GM21447 (cell line): ENCODE measurements around the gene EP400.
A peak's percentile ranks its signal among the peaks of the same experiment; 100 is the strongest.

Experiments used
- ATAC-seq: cut with Tn5 transposase; IDR thresholded peaks from one replicate; pipeline ENCODE4 v1.9.1; 2021; ENCODE audit not compliant: unreplicated experiment

EP400 gene

DNA sequence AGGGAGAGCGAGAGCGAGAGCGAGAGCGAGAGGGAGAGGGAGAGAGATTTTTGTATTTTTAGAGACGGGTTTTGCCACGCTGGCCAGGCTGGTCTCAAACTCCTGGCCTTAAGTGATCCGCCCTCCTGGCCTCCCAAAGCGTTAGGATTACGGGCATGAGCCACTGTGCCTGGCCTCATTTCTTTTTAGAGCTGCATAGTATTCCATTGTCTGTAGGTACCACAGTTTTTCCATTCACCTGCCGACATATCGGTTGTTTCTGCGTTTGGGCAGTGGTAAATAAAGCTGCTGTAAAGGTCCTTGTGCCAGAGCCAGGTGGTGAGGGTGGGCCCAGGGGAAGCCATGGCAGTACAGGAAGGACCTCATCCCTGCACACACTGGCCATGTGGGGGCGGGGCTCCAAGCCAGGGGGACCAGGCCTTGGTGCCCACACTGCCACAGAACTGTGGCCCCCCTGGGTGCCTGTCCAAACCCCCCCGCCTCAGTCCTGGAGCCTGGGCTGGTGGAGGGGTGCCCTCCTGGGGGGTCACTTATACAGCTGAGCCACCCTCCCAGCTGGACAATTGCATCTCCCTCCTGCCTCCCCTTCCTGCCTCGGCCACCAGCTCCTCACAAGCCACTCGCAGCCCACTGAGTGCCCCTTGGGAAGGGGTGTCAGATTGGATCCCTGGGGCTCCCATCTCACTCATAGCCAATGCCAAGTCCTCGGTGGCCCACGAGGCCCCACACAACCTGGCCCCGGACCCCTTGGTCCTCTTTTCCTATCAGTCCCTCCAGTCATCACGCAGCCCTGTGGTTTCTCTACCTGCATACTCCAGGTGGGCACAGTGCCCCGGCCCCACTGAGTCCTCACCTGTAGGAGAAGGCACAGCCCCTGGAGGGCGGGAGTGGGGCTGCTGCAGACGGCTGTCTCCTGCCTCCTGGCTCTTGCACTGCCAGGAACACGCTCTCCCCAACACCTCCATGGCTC is 22.3 kb upstream of the EP400 start:
- ATAC-seq = no peak

DNA sequence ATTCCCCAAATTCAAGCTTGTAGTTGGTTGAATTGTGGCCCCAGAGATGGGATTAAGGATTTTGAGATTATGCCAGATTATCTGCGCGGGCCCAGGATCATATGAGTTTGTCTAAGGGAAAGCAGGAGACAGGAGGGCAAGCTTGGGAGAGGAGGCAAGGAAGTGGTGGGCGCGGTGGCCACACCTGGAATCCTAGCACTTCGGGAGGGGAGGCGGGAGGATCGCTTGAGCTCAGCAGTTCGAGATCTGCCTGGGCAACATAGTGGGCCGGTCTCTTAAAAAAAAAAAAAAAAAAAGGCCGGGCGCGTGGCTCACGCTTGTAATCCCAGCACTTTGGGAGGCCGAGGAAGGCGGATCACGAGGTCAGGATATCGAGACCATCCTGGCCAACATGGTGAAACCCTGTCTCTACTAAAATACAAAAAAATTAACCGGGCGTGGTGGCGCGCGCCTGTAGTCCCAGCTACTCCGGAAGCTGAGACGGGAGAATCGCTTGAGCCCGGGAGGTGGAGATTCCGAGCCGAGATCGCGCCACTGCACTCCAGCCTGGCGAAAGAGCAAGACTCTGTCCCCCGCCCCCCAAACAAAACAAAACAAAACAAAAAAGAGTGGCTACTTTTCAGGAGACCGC is 21.5 kb upstream of the EP400 start:
- peak; percentile 4 for ATAC-seq

DNA sequence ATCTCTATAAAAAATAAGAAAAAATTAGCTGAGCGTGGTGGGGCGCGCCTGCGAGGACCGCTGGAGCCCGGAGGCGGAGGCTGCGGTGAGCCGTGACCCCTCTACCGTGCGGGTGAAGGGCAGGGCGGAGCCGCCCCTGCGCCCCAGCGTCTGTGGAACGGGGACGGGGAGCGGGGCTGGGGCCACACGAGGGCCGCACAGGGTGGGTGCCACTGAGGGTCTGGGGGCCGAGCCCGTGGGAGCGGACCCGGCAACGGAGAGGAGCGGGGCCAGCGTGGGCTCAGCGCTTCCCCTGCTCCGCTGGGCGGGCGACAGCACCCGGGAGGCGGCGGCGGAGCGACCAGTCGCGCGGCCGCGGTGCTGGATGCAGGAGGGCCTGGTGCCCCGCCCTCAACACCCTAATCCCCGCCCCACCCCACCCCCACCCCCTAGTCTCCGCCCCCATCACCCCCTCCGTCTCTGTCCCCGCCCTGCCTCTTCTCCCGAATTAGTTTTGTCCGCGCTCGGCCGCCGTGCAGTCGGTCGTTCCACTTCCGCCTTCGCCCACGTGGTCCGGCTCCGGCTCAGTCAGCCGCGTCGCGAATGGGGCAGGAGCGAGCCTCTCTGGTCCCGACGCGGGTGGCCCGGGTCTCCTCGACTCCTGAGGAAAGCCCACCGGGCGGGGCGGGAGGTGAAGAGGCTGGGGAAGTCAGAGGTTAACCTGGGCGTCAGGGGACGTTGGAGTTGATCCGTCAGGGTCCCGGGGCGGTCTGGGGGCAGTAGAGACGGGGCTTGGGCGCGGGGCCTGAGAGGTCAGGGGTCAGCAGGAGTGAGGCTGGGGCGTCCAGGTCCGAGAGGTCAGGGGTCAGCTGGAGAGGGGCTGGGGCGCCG is 20.8 kb upstream of the EP400 start, which contains the start of gene PUS1:
Gene PUS1, plus strand, starts transcription at position 566 of the 870 bp plus-strand sequence. CDS start 447 bp downstream, outside the sequence.
- ATAC-seq = peak; percentile 49

DNA sequence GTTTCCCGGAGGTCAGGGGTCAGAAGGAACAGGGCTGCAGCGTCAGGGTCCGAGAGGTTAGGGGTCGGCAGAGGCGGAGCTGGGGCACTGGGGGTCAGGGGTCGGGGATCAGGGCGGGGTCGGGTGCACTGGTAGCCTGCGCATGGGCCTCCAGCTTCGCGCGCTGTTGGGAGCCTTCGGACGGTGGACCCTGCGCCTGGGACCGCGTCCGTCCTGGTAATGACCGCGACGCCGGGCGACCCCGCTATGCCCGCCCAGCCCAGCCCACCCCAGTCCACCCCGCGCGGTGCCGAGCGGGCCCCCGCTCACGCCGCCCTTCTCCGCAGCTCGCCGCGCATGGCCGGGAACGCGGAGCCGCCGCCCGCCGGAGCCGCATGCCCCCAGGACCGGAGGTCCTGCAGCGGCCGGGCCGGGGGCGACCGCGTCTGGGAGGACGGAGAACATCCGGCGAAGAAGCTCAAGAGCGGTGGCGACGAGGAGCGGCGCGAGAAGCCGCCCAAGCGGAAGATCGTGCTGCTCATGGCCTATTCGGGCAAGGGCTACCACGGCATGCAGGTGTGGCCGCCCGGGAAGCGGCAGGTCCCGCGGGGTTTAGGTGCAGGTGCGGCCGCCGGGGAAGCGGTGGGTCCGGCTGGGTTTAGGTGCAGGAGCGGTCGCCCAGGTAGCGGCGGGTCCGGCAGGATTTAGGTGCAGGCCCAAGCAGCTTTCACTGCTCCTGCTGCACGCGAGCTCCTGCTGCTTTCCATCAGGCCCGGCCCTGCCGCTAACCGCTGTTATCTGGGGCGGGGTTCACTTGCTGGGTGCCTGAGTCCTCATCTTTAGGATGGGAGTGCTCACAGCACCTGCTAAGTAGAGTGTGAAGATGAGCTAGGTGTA is 19.9 kb upstream of the EP400 start:
- peak; percentile 23 for ATAC-seq

DNA sequence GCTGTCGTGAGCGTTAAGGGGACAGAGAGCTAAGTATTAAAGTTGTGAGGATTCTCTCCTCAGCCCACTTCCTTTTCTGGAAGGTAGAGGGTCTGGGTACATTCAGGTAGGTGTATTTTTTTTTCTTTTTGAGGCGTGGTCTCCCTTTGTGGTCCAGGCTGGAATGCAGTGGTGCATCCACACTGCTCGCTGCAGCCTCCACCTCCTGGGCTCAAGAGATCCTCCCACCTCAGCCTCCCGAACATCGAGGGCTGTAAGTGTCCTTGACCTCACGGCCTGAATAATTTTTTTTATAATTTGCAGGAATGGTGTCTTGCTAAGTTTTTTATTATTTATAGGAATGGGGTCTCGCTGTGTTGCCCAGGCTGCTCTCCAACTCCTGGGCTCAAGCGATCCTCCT is 19.2 kb upstream of the EP400 start:
- no peak for ATAC-seq

DNA sequence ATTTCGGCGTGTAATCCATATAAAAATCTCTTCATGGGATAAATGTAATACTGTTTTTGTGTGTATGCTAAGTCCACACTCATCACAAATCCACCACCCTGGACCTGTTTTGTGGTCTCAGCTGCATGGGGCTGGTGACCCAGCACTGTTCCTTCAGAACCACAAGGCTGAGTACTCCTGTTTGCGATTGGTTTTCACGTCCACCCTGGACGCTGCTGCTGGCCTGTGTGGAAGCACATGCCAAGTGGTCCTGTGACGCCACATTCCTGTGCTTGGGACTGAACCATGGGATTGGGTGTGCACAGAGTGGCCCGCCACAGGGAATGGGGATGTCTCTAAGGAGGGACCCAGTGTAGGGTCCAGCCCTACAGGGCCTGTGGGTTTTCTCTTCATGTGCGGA is 16.4 kb upstream of the EP400 start:
- no peak for ATAC-seq

DNA sequence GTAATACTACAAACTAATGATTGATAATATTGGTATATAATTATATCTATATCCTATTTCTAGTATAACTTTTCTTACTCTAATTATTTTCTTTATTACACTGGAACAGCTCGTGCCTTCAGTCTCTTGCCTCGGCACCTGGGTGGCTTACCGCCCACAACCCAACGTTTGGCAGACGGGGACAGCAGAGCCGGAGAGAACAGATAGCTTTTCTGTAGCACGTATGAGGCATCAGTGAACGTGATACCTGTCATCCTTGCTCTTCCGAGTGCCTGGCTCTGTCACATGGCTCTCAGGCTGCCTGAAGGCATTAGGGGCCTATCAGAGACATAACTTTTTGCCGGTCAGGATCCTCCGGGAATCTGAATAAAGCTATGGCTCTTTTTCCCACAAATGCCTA is 15.2 kb upstream of the EP400 start:
- ATAC-seq = no peak

DNA sequence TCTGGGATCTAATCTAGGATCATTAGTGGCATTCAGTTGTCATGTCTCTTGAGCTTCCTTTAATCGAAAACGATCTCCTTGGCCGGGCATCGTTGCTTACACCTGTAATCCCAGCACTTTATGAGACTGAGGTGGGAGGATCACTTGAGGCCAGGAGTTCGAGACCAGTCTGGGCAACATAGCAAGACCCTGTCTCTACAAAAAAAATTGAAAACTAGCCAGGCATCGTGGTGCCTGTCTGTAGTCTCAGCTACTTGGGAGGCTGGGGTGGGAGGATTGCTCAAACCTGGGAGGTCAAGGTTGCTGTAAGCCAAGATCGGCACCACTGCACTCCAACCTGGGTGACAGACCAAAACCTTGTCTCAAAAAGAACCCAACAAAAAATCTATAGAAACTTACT is 11.7 kb upstream of the EP400 start:
- ATAC-seq = no peak

DNA sequence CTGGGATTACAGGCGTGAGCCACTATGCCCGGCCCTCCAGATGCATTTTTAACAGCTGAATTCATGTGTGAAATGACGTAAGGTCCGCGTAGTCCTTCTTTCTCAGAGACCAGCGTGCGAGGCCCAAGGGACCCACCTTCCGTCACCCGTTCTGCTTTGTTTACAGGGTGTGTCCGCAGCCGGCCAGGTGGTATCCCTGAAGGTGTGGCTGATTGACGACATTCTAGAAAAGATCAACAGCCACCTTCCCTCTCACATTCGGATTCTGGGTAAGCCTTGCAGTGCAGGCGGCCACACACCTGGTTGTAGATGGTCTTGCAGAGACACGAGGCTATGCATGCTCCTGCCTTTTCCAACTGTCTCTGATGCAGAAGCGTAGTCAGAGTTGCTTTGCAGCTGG is 10.7 kb upstream of the EP400 start:
- no peak for ATAC-seq

DNA sequence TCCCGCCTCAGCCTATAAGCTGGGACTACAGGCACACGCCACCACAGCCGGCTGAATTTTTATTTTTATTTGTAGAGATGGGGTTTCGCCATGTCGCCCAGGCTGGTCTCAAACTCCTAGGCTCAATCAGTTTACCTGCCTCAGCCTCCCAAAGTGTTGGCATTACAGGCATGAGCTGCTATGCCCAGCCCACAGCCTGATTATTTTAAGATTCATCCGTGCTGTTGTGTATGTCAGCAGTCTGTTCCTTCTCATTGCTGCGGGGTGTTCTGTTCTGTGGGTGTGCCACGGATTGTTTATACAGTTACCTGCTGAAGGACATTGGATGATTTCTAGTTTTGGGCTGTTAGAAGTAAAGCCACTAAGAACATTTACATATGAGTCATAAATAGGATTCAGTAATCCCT is 9.6 kb upstream of the EP400 start:
- no peak for ATAC-seq

DNA sequence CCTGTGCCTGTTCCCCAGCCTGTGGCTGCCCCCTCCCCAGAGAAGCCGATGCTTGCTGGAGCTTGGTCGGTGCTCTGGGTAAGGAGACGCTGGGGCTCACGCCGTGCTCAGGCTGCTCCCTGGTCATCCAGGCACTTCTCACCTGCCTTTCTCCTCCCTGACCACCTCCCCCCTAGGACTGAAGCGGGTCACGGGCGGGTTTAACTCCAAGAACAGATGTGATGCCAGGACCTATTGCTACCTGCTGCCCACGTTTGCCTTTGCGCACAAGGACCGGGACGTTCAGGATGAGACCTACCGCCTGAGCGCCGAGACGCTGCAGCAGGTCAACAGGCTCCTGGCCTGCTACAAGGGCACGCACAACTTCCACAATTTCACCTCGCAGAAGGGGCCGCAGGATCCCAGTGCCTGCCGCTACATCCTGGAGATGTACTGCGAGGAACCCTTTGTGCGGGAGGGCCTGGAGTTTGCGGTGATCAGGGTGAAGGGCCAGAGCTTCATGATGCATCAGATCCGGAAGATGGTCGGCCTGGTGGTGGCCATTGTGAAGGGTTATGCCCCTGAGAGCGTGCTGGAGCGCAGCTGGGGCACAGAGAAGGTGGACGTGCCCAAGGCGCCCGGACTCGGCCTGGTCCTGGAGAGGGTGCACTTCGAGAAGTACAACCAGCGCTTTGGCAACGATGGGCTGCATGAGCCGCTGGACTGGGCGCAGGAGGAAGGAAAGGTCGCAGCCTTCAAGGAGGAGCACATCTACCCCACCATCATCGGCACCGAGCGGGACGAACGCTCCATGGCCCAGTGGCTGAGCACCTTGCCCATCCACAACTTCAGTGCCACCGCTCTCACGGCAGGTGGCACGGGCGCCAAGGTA is 8.4 kb upstream of the EP400 start:
- no peak for ATAC-seq

DNA sequence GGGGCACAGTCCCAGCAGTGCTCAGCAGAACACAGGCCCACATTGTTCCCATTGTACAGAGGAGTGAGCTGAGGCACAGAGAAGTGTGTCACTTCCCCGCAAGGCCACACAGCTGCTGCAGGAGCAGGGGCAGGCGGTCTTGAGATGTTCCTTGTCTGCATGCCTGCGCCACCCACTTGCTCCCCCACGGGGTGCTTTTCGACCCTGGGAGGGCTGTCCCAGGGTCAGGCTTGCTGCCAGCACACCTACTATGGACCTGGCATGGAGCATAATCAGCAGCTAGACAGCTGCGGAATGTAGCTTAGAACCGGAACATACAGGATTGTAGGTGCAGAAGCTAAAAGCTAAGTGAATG is 7.8 kb upstream of the EP400 start:
- no peak for ATAC-seq

DNA sequence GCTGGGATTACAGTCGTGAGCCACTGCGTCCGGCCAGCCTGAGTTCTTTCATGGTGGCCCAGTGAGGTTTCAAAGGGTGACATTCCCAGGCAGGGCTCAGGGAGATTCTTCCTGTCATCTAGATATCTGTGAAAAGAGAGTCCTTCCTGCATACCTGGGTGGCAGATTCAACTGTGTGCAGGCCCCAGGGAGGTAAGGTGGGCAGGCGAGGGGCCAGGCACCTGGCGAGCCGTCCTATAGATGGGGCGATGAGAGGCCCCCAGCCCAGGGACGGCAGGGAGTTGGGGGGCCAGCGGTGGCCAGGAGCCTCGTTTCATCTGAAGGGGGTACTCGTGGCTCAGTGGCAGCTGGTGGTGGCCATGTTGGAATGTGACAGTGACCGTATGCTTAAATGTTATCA is 7.1 kb upstream of the EP400 start:
- ATAC-seq = no peak

DNA sequence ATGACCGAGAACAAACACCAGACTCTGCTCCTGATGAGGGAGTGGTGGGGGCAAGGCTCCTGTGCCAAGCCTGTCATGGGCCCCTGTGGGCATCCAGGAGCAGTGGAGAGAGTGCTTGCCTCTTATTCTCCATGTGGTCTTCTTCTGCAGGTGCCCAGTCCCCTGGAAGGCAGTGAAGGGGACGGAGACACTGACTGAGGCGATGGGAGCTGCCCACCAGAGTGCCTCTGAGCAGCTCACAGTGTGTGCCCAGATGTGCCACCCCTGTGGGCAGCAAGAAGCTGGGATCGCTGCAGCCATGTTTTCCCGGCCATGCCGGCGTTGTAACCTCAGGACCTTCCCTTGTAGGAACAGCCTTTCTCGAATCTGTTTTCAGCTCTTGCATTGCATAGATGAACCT is 6.4 kb upstream of the EP400 start:
- no peak for ATAC-seq

DNA sequence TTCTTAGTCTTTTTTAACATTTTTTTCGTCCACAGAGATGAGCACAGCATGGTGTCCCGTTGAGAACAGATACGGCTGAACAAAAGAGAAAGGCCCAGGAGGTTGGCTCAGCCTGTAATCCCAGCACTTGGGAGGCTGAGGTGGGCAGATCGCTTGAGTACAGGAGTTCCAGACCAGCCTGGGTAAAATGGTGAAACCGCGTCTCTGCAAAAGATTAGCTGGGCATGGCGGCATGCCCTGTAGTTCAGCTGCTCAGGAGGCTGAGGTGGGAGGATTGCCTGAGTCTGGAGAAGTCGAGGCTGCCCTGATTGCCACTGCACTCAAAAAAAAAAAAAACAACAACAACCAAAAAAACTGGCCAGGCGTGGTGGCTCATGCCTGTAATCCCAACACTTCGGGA is 5.9 kb upstream of the EP400 start:
- no peak for ATAC-seq

DNA sequence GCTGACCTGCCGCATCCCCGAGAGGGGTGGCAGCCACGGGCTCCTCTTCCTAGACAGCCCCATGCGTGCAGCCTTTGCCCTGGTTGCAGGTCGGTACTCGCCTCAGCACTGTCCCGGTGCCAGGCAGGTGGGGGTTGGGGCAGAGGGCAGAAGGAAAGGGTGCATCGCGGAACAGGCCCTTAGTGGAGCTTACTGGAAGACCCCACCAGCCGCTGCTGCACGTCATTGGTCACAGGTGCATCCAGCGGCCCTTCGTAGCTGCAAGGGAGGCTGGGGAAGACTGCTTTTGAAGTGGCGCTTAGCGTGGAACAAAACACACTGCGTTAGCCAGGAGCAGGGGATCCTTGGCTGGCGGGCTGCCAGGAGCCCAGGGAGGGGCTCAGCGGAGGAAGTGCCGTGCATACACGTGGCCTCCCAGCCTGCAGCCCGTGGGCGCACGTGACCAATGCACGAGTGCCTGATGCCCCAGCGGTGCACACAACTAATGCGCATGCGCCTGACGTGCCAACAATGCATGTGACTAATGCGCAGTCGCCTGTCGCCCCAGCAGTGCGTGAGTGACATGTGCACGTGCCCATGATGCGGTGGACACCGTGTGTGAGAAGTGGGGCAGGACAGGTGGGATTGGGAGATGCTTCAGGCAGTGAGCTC is 5.0 kb upstream of the EP400 start:
- no peak for ATAC-seq

DNA sequence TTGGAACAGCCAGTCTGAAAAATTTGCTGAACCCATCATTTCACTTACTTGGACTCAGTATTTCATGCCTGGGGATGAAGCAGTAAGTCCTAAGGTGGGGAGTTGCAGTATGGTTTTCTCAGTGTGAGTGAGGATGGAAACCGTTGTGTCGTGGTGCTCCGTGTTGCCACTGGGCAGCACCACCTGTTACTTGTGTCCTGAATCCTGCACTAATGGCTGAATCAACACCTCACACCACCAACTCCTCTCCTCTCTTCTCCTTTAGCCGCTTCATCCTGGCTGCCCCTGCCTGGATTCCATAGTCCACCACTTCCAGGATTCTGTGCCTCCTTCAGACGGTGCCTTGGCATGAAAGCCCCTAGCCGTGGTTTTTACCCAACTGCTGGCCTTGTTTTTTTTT is 3.0 kb upstream of the EP400 start:
- ATAC-seq = no peak

DNA sequence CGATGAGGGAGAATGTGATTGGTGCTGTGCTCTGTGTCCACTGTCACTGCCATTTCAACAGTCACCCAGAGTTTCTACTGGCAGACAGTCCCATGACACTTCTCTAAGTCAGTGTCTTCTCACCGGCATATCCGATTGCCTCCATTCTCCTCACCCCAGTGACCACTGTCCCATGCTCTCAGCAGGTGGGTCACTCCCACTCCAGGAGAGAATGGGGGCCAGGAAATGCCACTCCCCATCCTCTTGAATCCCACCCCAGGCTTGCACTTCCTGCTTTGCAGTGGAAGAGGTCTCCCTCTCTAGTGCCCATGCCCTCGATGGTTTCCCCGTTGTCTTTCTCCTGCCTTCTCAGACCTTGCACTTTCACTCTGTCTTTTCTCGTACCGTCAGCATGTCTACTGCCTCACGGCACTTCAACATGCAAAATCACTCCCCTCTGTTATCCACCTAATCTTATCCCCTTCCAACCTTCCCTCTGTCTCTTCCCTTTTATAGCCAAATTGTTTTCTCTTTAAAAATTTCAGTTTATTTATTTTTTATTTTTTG is 2.2 kb upstream of the EP400 start:
- no peak for ATAC-seq
